Naive B cell (primary cell): ENCODE results near the gene HLA-E. TPM values are rescaled to one million over a fixed set of nuclear protein-coding genes. Genes with fewer than 3 reads are reported as not detected.

Experiments
- polyA plus RNA-seq, 6 donors: library from polyadenylated mRNA; unstranded; fragments of 300-500 nt; fragmentation: Illumina TruSeq; gene quantifications; one replicate each; pipeline ENCODE4 v1.2.3, GENCODE V29; 2021; ENCODE audit warnings: low read depth in 6 of 6

Gene HLA-E
- polyA plus RNA-seq, 6 donors from 2014 or later: 2,024 to 3,192 (median 2,301) TPM

Other genes starting within 250 kb of the HLA-E start
- 10 to 100 TPM in 4 of 6 donors, 1 to 10 TPM in 2; 8.0 to 16.3 (median 15.0) TPM for gene TRIM39, start 162.6 kb upstream of the HLA-E start, polyA plus RNA-seq
- gene RPP21, start 144.4 kb upstream of the HLA-E start, polyA plus RNA-seq: 100 to 1,000 TPM in 3 of 6 donors, 10 to 100 TPM in 3; 82.9 to 124 (median 98.4) TPM
- gene GNL1, start 67.0 kb downstream of the HLA-E start, polyA plus RNA-seq: 10 to 100 TPM; 23.8 to 47.4 (median 36.8) TPM
- 10 to 100 TPM in 4 of 6 donors, 1 to 10 TPM in 2; 8.1 to 14.2 (median 11.2) TPM for gene PRR3, start 67.8 kb downstream of the HLA-E start, polyA plus RNA-seq
- gene ABCF1, start 81.9 kb downstream of the HLA-E start, polyA plus RNA-seq: 10 to 100 TPM; 11.5 to 31.0 (median 19.3) TPM
- gene PPP1R10, start 127.7 kb downstream of the HLA-E start, polyA plus RNA-seq: 10 to 100 TPM in 5 of 6 donors, 1 to 10 TPM in 1; 7.8 to 27.9 (median 25.9) TPM
- gene MRPS18B, start 128.3 kb downstream of the HLA-E start, polyA plus RNA-seq: 100 to 1,000 TPM; 101 to 221 (median 142) TPM
- gene ATAT1, start 137.4 kb downstream of the HLA-E start, polyA plus RNA-seq: 1 to 10 TPM in 5 of 6 donors, under 1 TPM in 1; 0.79 to 4.1 (median 2.0) TPM
- gene C6orf136, start 157.6 kb downstream of the HLA-E start, polyA plus RNA-seq: 10 to 100 TPM in 4 of 6 donors, 1 to 10 TPM in 2; 8.1 to 15.5 (median 12.2) TPM
- 10 to 100 TPM in 5 of 6 donors, 1 to 10 TPM in 1; 4.2 to 27.0 (median 16.1) TPM for gene DHX16, start 183.5 kb downstream of the HLA-E start, polyA plus RNA-seq
- gene PPP1R18, start 197.1 kb downstream of the HLA-E start, polyA plus RNA-seq: 100 to 1,000 TPM in 1 of 6 donors, 10 to 100 TPM in 5; 70.3 to 103 (median 82.6) TPM
- gene NRM, start 201.5 kb downstream of the HLA-E start, polyA plus RNA-seq: 10 to 100 TPM; 37.3 to 72.1 (median 45.4) TPM
- 1 to 10 TPM; 2.0 to 8.3 (median 3.5) TPM for gene MDC1, start 227.8 kb downstream of the HLA-E start, polyA plus RNA-seq
- gene TUBB, start 230.8 kb downstream of the HLA-E start, polyA plus RNA-seq: 100 to 1,000 TPM in 1 of 6 donors, 10 to 100 TPM in 5; 37.9 to 104 (median 73.3) TPM